Ovary (tissue), 3 donors: ENCODE results near the gene AKT1.

ENCODE experiments used
- EP300 ChIP-seq: sonication (generic); formaldehyde crosslinking; IDR thresholded peaks from one replicate; pipeline ENCODE4 v1.6.1; 2017; ENCODE audit warnings: antibody characterized with exemption
- POLR2A ChIP-seq: fragments of 450-650 bp; IDR thresholded peaks from one replicate; pipeline ENCODE4 v1.6.1; 2017; ENCODE audit warnings: antibody characterized with exemption, mild to moderate bottlenecking, moderate library complexity
- TF ChIP-seq, protein P1 (sequence below), 3 donors: fragments of 450-650 bp in 2 of 3; fragments of 200-600 bp in 1 of 3; IDR thresholded peaks; one replicate each; pipeline versions ENCODE4 v1.5.1 to v1.8.0; 2016 to 2022; ENCODE audit warnings: antibody characterized with exemption in 3 of 3, mild to moderate bottlenecking in 1 of 3
- donor health status: DM: no; HTN: no; CAD: no.

DNA sequence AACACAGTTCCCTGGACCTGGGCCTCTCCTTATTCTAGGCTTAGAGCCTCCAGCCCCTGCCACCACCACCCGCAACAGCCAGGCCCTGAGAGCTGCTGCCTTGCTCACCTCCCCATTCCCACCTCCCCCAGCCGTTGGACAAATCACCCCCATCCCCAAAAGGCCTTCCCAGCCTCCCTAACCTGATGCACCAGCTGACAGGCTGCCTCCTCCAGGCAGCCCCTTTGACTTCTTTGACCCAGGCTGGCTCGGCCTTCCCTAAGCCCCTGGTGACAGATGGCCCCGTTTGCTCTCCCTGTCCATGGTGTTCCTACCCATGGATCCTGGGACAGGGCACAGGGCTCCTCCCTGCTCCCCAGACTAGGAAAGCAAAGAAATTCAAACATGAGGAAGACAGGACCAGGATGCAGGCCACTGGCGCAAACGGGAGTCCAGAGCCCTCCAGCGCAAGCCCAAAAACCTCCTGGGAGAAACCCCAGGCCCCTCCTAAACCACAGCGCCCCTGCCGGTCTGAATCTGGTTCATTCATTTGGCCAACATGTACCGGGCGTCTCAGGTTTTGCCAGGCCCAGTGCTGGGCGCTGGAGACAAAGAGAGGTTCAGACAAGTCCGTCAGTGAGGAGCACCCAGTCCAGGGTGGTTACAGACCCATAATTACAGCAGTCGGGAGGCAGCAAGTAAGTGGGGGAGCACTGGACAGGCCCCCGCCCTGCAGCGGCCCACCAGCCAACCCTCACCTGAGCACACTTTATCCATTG lies 2.4 kb downstream of the AKT1 start:
- TF ChIP-seq, protein P1, sequence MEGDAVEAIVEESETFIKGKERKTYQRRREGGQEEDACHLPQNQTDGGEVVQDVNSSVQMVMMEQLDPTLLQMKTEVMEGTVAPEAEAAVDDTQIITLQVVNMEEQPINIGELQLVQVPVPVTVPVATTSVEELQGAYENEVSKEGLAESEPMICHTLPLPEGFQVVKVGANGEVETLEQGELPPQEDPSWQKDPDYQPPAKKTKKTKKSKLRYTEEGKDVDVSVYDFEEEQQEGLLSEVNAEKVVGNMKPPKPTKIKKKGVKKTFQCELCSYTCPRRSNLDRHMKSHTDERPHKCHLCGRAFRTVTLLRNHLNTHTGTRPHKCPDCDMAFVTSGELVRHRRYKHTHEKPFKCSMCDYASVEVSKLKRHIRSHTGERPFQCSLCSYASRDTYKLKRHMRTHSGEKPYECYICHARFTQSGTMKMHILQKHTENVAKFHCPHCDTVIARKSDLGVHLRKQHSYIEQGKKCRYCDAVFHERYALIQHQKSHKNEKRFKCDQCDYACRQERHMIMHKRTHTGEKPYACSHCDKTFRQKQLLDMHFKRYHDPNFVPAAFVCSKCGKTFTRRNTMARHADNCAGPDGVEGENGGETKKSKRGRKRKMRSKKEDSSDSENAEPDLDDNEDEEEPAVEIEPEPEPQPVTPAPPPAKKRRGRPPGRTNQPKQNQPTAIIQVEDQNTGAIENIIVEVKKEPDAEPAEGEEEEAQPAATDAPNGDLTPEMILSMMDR (IDR thresholded peaks at IDR 0.05) = no peak
- TF ChIP-seq POLR2A = no peak
- TF ChIP-seq EP300 = no peak
